Uterus (tissue), 4 donors: Measurements from ENCODE around the gene TIMM22. TPM values are rescaled to one million over a fixed set of nuclear protein-coding genes. Genes with fewer than 3 reads are reported as not detected.

Experiments
- DNase-seq, 2 donors: peaks; one replicate each; pipeline ENCODE4 v3.0.0-alpha.2; 2019 to 2020
- H3K27ac ChIP-seq, 2 donors: fragments of 200-600 bp; sonication (generic); 1 replicate in 1 of 2; 2 replicates in 1 of 2; pipeline ENCODE4 v1.5.1; 2016 to 2018
- H3K27me3 ChIP-seq, 2 donors: fragments of 200-600 bp; sonication (generic); one replicate each; pipeline ENCODE4 v1.5.1; 2018 to 2019; ENCODE audit warnings: control low read depth in 1 of 2
- H3K36me3 ChIP-seq, 2 donors: fragments of 200-600 bp; sonication (generic); one replicate each; pipeline ENCODE4 v1.5.1; 2019; ENCODE audit warnings: control low read depth in 1 of 2
- H3K4me1 ChIP-seq, 2 donors: fragments of 200-600 bp; sonication (generic); one replicate each; pipeline ENCODE4 v1.5.1; 2018 to 2019; ENCODE audit warnings: control low read depth in 1 of 2
- H3K4me3 ChIP-seq, 2 donors: fragments of 200-600 bp; sonication (generic); 1 replicate in 1 of 2; 2 replicates in 1 of 2; pipeline ENCODE4 v1.5.1; 2018 to 2019; ENCODE audit warnings: mild to moderate bottlenecking in 1 of 2
- H3K9me3 ChIP-seq, 2 donors: fragments of 200-600 bp; sonication (generic); one replicate each; pipeline ENCODE4 v1.5.1; 2019; ENCODE audit warnings: control low read depth in 1 of 2
- CTCF ChIP-seq, 4 experiments: fragments of 200-600 bp in 2 of 4; fragments of 450-650 bp in 2 of 4; sonication (generic) in 2 of 4; IDR thresholded peaks; one replicate each; pipeline ENCODE4 v1.5.1; 2016 to 2019; ENCODE audit warnings: antibody characterized with exemption in 4 of 4, mild to moderate bottlenecking in 2 of 4, moderate library complexity in 1 of 4
- POLR2A ChIP-seq, 2 donors: fragments of 450-650 bp; IDR thresholded peaks; one replicate each; pipeline ENCODE4 v1.6.1; 2016; ENCODE audit warnings: antibody characterized with exemption in 2 of 2, mild to moderate bottlenecking in 1 of 2, moderate library complexity in 1 of 2
- intact Hi-C: fragments of 100-400 bp; cut with DNase I; formaldehyde crosslinking; loops from one replicate; pipeline ENCODE4 v1.15.1; 2023; ENCODE audit warnings: low total_unique reads
- total RNA-seq, 4 donors: library from RNA; depleted of rRNA in 3 of 4; stranded (reverse); fragments of >200 nt in 3 of 4; gene quantifications; one replicate each; pipeline versions ENCODE4 v1.1.0 to v1.2.4, GENCODE V29; 2014 to 2023
- donor health status: DM: yes; HTN: yes; CAD: no.

TIMM22 gene
- total RNA-seq, 4 donors from 2014 or later, result 5.1 to 17.1 (median 10.8) TPM

- TF ChIP-seq POLR2A (IDR thresholded peaks at IDR 0.05), result no peak
- no peak for TF ChIP-seq CTCF (IDR thresholded peaks at IDR 0.05)
- intact Hi-C loops, result no loop called here
- no peak overlapping the region for H3K4me3 ChIP-seq
- no peak for DNase-seq
- no peaks in the 10 kb centered on the region for H3K36me3 ChIP-seq
- no peaks in the 10 kb centered on the region for H3K27me3 ChIP-seq
- H3K27ac ChIP-seq, result no peak overlapping the region
- no peaks in the 10 kb centered on the region for H3K4me1 ChIP-seq
- H3K9me3 ChIP-seq, result no peaks in the 10 kb centered on the region
Measured at GRCh38 chr17:962166-962565, 34.8 kb upstream of the TIMM22 start.

- H3K36me3 ChIP-seq, result no peaks in the 10 kb centered on the region
- DNase-seq, result no peak
- H3K4me3 ChIP-seq, result no peak overlapping the region
- H3K27ac ChIP-seq, result no peak overlapping the region
- H3K4me1 ChIP-seq, result no peaks in the 10 kb centered on the region
- TF ChIP-seq CTCF (IDR thresholded peaks at IDR 0.05) (no peak), POLR2A (IDR thresholded peaks at IDR 0.05) (no peak)
- H3K27me3 ChIP-seq, result no peaks in the 10 kb centered on the region
- intact Hi-C loops, result no loop called here
- H3K9me3 ChIP-seq, result no peaks in the 10 kb centered on the region
Measured at GRCh38 chr17:962670-963069, 34.3 kb upstream of the TIMM22 start.

- intact Hi-C loops, result no loop called here
- Histone ChIP-seq H3K4me1 (no peaks in the 10 kb centered on the region), H3K27me3 (no peaks in the 10 kb centered on the region), H3K4me3 (no peak overlapping the region), H3K9me3 (no peaks in the 10 kb centered on the region), H3K27ac (no peak overlapping the region), H3K36me3 (no peaks in the 10 kb centered on the region)
- no peak for TF ChIP-seq CTCF (IDR thresholded peaks at IDR 0.05)
- no peak for TF ChIP-seq POLR2A (IDR thresholded peaks at IDR 0.05)
- no peak for DNase-seq
Measured at GRCh38 chr17:964876-965275, 32.1 kb upstream of the TIMM22 start.

GRCh38 chr17:965311-965989 lies 31.5 kb upstream of the TIMM22 start:
- H3K36me3 ChIP-seq, result no peaks in the 10 kb centered on the region
- no peak overlapping the region for H3K4me3 ChIP-seq
- intact Hi-C loops, result no loop called here
- no peak for TF ChIP-seq POLR2A (IDR thresholded peaks at IDR 0.05)
- no peak for TF ChIP-seq CTCF (IDR thresholded peaks at IDR 0.05)
- H3K27ac ChIP-seq, result no peak overlapping the region
- no peaks in the 10 kb centered on the region for H3K9me3 ChIP-seq
- H3K4me1 ChIP-seq, result no peaks in the 10 kb centered on the region
- no peak for DNase-seq
- H3K27me3 ChIP-seq, result no peaks in the 10 kb centered on the region

- Histone ChIP-seq H3K27me3 (no peaks in the 10 kb centered on the region), H3K4me1 (no peaks in the 10 kb centered on the region), H3K27ac (peak overlapping the region in 1 of 2 donors; percentile 8), H3K36me3 (no peaks in the 10 kb centered on the region), H3K9me3 (no peaks in the 10 kb centered on the region), H3K4me3 (no peak overlapping the region)
- no peak for DNase-seq
- no peak for TF ChIP-seq POLR2A (IDR thresholded peaks at IDR 0.05)
- no peak for TF ChIP-seq CTCF (IDR thresholded peaks at IDR 0.05)
- intact Hi-C loops, result no loop called here
Measured at GRCh38 chr17:967122-967521, 29.8 kb upstream of the TIMM22 start.
